ENCODE measurements around the gene NCAPD2.

The NCAPD2 gene

GRCh38 chr12:6493497-6494257, at the start of gene NCAPD2:
NCAPD2 (plus strand) TSS chr12:6494102; CDS start chr12:6495099, 997 bp downstream.
- FAIRE-seq: no peak

- FAIRE-seq: no peak
These were observed 48.9 kb upstream of the NCAPD2 start, which contains the start of gene CD27 for GRCh38 chr12:6444704-6445688. CD27 (plus strand) TSS chr12:6444955; CDS start chr12:6445096, 141 bp downstream.

DNA sequence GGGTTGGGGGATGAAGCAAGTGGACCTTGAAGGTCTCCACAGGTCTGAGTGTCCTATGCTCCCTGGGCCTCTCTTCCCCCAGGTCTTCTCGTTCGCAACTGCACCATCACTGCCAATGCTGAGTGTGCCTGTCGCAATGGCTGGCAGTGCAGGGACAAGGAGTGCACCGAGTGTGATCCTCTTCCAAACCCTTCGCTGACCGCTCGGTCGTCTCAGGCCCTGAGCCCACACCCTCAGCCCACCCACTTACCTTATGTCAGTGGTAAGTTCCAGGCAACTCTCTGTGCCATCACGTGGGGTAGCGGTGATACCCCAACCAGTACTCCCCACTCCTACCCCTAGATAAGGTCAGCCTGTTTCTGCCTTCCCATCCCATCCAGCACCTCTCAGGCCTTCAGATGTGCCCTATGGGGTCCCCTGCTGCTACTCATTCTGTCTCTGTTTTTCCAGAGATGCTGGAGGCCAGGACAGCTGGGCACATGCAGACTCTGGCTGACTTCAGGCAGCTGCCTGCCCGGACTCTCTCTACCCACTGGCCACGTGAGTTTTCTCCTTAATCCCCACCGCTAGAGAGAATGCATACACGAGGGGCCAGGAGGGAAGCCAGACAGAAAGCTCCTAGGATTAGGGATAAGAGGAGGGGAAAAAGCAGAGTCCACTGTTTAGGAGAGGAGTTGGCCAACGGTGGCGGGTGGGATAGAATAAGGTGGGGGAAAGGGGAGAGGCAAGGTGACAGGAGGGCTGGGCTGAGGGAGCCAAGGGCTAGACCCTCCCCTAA, 43.6 kb upstream of the NCAPD2 start:
- FAIRE-seq: no peak

GRCh38 chr12:6450869-6451347, 43.0 kb upstream of the NCAPD2 start:
- no peak for FAIRE-seq

DNA sequence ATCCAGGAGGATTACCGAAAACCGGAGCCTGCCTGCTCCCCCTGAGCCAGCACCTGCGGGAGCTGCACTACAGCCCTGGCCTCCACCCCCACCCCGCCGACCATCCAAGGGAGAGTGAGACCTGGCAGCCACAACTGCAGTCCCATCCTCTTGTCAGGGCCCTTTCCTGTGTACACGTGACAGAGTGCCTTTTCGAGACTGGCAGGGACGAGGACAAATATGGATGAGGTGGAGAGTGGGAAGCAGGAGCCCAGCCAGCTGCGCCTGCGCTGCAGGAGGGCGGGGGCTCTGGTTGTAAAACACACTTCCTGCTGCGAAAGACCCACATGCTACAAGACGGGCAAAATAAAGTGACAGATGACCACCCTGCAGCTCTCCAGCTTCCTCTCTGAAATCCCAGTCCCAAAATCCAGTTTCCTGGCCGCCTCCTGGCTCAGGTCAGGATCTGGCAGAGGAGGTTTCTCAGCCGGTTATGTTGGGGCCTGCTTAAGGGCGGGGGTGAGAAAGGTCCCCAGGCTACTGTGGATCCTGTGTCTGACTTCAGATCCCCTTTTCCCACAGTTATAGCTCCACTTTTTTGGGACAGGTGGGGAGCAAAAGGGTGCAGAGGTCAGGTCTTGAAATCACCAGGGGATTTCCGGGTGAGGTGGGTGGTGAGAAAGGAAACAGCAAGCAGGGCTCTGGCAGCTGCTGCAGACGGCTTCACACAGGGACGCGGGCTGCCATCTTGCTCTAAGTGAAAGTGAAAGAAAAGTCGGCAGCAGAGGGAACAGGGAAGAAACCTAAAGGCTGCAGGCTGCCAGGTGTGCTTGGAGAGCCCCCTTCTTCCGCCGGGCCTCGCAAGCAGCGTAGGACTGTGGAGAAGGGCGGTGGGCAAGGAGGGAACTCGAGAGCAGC, 42.3 kb upstream of the NCAPD2 start, which contains the start of gene TAPBPL:
Gene TAPBPL, plus strand, starts transcription at position 695 of the 897 bp plus-strand sequence. CDS start 207 bp downstream, outside the sequence.
- peak; percentile 26 for FAIRE-seq

- no peak for FAIRE-seq
These were observed 41.5 kb upstream of the NCAPD2 start for GRCh38 chr12:6452245-6452943.

DNA sequence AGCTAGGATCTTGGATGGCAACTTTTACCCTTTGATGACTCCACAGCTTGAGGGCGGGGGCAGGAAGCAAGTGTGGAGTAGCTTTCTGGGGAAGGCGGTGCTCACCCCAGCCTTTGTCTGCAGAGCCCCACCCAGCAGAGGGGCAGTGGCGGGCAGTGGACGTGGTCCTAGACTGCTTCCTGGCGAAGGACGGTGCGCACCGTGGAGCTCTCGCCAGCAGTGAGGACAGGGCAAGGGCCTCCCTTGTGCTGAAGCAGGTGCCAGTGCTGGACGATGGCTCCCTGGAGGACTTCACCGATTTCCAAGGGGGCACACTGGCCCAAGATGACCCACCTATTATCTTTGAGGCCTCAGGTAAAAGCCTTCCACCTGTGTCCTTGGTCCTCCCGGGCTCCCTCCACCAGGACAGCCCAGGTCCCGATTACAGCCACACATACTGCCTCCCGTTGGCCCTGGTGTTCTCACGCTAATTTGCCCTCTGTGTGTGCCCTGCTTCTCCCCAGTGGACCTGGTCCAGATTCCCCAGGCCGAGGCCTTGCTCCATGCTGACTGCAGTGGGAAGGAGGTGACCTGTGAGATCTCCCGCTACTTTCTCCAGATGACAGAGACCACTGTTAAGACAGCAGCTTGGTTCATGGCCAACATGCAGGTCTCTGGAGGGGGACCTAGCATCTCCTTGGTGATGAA, 40.8 kb upstream of the NCAPD2 start:
- FAIRE-seq: no peak

DNA sequence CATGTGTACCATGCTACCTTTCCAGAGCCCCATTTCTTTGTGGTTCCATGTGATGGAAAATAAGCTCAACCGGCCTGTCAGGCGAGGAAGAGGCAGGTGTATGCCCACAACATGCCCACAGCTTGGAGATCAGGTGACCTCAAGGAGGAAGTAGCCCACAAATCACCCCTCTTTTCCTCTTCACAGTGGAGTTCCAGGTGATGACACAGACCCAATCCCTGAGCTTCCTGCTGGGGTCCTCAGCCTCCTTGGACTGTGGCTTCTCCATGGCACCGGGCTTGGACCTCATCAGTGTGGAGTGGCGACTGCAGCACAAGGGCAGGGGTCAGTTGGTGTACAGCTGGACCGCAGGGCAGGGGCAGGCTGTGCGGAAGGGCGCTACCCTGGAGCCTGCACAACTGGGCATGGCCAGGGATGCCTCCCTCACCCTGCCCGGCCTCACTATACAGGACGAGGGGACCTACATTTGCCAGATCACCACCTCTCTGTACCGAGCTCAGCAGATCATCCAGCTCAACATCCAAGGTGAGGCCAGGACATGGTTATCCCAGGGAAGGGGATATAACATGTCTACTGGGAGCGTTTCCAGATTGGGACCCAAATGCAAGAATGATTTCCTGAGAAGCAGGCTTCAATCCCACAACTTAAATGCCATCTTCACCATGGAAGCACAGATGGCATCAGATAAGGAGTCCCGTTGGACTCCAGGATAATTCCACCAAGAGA, 36.5 kb upstream of the NCAPD2 start:
- FAIRE-seq: no peak

GRCh38 chr12:6458281-6459003, 35.5 kb upstream of the NCAPD2 start:
- no peak for FAIRE-seq

DNA sequence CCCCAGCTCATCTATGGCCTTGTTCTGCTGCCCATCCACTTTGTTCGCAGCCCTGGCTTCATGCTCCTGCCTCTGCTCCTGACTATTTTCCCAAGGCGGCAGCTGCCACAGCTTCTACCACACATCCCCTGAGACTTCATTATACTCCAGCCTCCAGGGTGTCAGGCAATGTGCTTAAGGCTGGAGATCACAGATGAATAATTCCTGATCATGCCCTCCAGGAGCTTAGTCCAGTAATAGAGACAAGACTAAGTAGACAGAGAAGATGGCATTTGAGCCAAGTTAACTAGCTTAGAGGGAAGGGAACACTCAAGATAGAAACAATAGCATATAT, 34.9 kb upstream of the NCAPD2 start:
- FAIRE-seq: no peak

DNA sequence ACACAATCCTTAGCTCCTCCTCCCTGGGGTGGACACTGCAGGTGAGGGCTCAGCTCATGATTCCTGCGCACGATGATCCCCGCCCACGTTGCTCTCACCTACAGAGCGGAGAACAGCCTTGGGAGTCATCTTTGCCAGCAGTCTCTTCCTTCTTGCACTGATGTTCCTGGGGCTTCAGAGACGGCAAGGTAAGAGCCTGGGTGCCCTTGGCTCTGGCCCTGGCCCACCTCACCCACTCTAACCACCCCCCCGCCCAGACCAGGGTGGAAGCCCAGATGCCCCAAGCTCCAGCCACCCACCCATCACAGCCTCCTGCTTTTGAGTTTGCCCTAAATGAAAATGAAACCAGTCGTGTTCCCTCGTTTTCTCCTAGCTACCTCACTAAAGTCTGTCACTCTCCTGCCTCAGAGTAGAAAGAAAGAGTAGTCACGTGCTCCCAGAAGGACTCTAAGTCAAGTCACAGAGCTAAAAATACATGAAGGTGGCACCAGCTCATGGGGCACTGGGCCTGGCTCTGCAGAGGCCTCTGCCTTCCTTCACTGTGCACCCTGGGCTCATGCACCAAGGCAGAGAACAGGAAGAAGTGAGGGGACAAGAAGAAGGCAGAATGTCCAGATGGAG, 33.0 kb upstream of the NCAPD2 start:
- no peak for FAIRE-seq

DNA sequence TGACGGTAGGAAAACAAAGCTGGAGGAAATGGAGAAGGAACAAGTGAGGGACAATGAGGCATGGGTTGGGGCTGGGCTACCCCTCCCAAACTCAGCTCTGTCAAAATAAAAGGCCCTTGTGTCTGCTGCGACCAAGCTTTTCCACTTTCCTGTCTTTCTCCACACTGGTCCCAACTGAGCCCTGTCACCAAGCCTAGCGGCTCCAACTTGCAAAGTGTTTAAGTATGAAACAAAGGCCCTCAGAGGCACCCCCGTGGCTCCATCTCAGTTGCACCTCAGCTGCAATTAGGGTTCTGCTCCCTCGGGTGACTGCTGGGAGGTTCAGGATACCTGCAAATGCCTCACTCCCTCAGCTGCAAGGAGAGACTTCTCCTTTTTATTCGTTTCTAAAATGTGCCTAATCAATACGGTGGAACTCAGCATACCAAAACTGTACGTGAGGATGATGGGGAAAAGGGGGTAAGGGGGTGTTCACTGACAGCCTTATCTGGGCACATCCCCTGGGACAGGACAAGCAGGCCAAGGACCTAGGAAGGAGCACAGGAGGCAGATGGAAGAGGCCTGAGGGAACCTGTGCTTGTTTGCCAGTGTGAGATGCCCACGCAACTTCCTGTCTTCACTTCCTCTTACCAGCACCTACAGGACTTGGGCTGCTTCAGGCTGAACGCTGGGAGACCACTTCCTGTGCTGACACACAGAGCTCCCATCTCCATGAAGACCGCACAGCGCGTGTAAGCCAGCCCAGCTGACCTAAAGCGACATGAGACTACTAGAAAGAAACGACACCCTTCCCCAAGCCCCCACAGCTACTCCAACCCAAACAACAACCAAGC, 32.3 kb upstream of the NCAPD2 start:
- no peak for FAIRE-seq

GRCh38 chr12:6462234-6462995, 31.5 kb upstream of the NCAPD2 start:
- FAIRE-seq: no peak

DNA sequence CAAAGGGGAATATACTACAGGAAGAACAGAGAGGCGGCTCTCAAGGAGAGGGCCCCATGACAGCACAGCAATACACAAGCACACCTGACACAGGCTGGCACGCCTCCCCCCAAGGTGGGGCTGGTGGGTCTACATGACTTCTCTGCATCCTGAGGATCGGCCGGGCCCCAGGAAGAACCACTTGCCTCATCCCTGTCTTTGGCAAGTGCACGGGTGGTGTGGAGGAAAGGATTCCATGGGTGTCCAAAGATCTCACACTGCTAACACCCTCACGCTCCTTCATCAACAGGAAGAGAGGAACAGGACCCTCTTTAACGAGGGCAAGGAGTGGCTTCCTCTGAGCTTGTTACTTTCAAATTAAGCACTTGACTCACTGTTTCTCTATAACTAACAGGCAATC, 30.7 kb upstream of the NCAPD2 start:
- FAIRE-seq: no peak

DNA sequence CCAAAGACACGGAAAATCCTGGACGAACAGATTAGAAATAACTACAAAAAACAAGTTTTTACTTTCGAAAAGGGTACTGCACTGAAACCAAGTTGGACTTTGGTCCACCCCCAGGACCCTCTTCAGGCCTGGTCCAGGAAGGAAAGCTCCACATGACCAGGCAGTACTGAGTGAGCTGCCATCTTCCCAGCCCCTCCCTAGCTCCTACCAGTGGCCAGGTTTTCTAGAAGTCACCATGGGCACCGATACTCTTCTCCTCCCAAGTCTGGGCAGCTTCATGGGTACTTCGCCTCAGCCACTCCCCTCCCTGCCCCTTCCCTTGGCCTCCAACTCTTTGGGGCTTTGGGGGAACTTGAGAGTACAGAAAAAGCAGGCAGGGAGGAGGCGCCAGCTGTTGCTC, 30.0 kb upstream of the NCAPD2 start:
- no peak for FAIRE-seq

GRCh38 chr12:6464531-6464930, 29.4 kb upstream of the NCAPD2 start:
- no peak for FAIRE-seq
